ENCODE results near the gene CEP89. TPM values are rescaled to one million over a fixed set of nuclear protein-coding genes. Genes with fewer than 3 reads are reported as not detected.
"Not testable (repeated sequence)": the region's sequence is repeated elsewhere in the genome, so short reads cannot be mapped to it uniquely, and the experiment has no call there.

Gene CEP89
- total and polyA plus RNA-seq, 9 donors = 12.1 to 21.1 (median 18.5) TPM

- WGBS (ENCODE audit: insufficient coverage) = no CpG with 5 or more reads among the region's 5 CpGs
- no peak for DNase-seq
- Histone ChIP-seq H3K27ac (ENCODE audit: low read length) (no peak overlapping the region), H3K36me3 (ENCODE audit: control insufficient read depth, insufficient read depth, low read length) (no peaks in the 10 kb centered on the region), H3K4me3 (ENCODE audit: low read length) (no peak overlapping the region), H3K9me3 (replicated peaks; ENCODE audit: control insufficient read depth, low read depth, low read length) (no peaks in the 10 kb centered on the region), H3K27me3 (ENCODE audit: control insufficient read depth, insufficient read depth, low read length) (no peaks in the 10 kb centered on the region), H3K4me1 (ENCODE audit: control insufficient read depth, insufficient read depth, low read length) (no peaks in the 10 kb centered on the region)
Observed at GRCh38 chr19:32857584-32857983, 114.2 kb downstream of the CEP89 start.

- not testable (repeated sequence) for H3K9me3 ChIP-seq (replicated peaks; ENCODE audit: control insufficient read depth, low read depth, low read length); DNase-seq; H3K4me1 ChIP-seq (ENCODE audit: control insufficient read depth, insufficient read depth, low read length); H3K36me3 ChIP-seq (ENCODE audit: control insufficient read depth, insufficient read depth, low read length); H3K27ac ChIP-seq (ENCODE audit: low read length); H3K4me3 ChIP-seq (ENCODE audit: low read length); H3K27me3 ChIP-seq (ENCODE audit: control insufficient read depth, insufficient read depth, low read length)
- 93% methylated on average over 2 of the region's 7 CpGs for WGBS (ENCODE audit: insufficient coverage)
Observed at GRCh38 chr19:32856818-32857217, 114.9 kb downstream of the CEP89 start.

GRCh38 chr19:32852216-32852615, 119.5 kb downstream of the CEP89 start:
- no CpG with 5 or more reads among the region's 6 CpGs for WGBS (ENCODE audit: insufficient coverage)
- Histone ChIP-seq H3K4me3 (ENCODE audit: low read length) (no peak overlapping the region), H3K27ac (ENCODE audit: low read length) (no peak overlapping the region), H3K4me1 (ENCODE audit: control insufficient read depth, insufficient read depth, low read length) (no peaks in the 10 kb centered on the region), H3K36me3 (ENCODE audit: control insufficient read depth, insufficient read depth, low read length) (no peaks in the 10 kb centered on the region), H3K9me3 (replicated peaks; ENCODE audit: control insufficient read depth, low read depth, low read length) (no peaks in the 10 kb centered on the region), H3K27me3 (ENCODE audit: control insufficient read depth, insufficient read depth, low read length) (no peaks in the 10 kb centered on the region)
- no peak for DNase-seq

- not testable (repeated sequence) for DNase-seq; H3K4me3 ChIP-seq (ENCODE audit: low read length); H3K27me3 ChIP-seq (ENCODE audit: control insufficient read depth, insufficient read depth, low read length); H3K27ac ChIP-seq (ENCODE audit: low read length); H3K4me1 ChIP-seq (ENCODE audit: control insufficient read depth, insufficient read depth, low read length); H3K36me3 ChIP-seq (ENCODE audit: control insufficient read depth, insufficient read depth, low read length); H3K9me3 ChIP-seq (replicated peaks; ENCODE audit: control insufficient read depth, low read depth, low read length)
- WGBS (ENCODE audit: insufficient coverage) = no CpG with 5 or more reads among the region's 2 CpGs
Observed at GRCh38 chr19:32848035-32848434, 123.7 kb downstream of the CEP89 start.

- H3K27me3 ChIP-seq (ENCODE audit: control insufficient read depth, insufficient read depth, low read length) = no peaks in the 10 kb centered on the region
- DNase-seq = no peak
- H3K4me3 ChIP-seq (ENCODE audit: low read length) = no peak overlapping the region
- peaks cover 3% of the 10 kb centered on the region for H3K9me3 ChIP-seq (replicated peaks; ENCODE audit: control insufficient read depth, low read depth, low read length)
- H3K36me3 ChIP-seq (ENCODE audit: control insufficient read depth, insufficient read depth, low read length) = no peaks in the 10 kb centered on the region
- no peak overlapping the region for H3K27ac ChIP-seq (ENCODE audit: low read length)
- no peaks in the 10 kb centered on the region for H3K4me1 ChIP-seq (ENCODE audit: control insufficient read depth, insufficient read depth, low read length)
- 92% methylated on average over 18 of the region's 19 CpGs for WGBS (ENCODE audit: insufficient coverage)
Observed at GRCh38 chr19:32843716-32844245, 128.0 kb downstream of the CEP89 start.

- H3K4me1 ChIP-seq (ENCODE audit: control insufficient read depth, insufficient read depth, low read length) = no peaks in the 10 kb centered on the region
- WGBS (ENCODE audit: insufficient coverage) = 50% methylated on average over 1 of the region's 8 CpGs
Observed at GRCh38 chr19:32842061-32842460, 129.7 kb downstream of the CEP89 start.

GRCh38 chr19:32837531-32837930, 134.2 kb downstream of the CEP89 start:
- Histone ChIP-seq H3K27me3 (ENCODE audit: control insufficient read depth, insufficient read depth, low read length) (no peaks in the 10 kb centered on the region), H3K9me3 (replicated peaks; ENCODE audit: control insufficient read depth, low read depth, low read length) (peaks cover 3% of the 10 kb centered on the region), H3K27ac (ENCODE audit: low read length) (no peak overlapping the region), H3K4me1 (ENCODE audit: control insufficient read depth, insufficient read depth, low read length) (no peaks in the 10 kb centered on the region), H3K4me3 (ENCODE audit: low read length) (no peak overlapping the region), H3K36me3 (ENCODE audit: control insufficient read depth, insufficient read depth, low read length) (no peaks in the 10 kb centered on the region)
- WGBS (ENCODE audit: insufficient coverage) = no CpG with 5 or more reads among the region's 7 CpGs
- DNase-seq = no peak

More at GRCh38 chr19:32842061-32842460, 129.7 kb downstream of the CEP89 start:
- Histone ChIP-seq H3K27me3 (ENCODE audit: control insufficient read depth, insufficient read depth, low read length) (no peaks in the 10 kb centered on the region), H3K27ac (ENCODE audit: low read length) (no peak overlapping the region), H3K4me3 (ENCODE audit: low read length) (no peak overlapping the region), H3K36me3 (ENCODE audit: control insufficient read depth, insufficient read depth, low read length) (no peaks in the 10 kb centered on the region), H3K9me3 (replicated peaks; ENCODE audit: control insufficient read depth, low read depth, low read length) (peaks cover 3% of the 10 kb centered on the region)
- no peak for DNase-seq

GRCh38 chr19:32833388-32833787, 138.4 kb downstream of the CEP89 start:
- not testable (repeated sequence) for H3K4me1 ChIP-seq (ENCODE audit: control insufficient read depth, insufficient read depth, low read length); H3K36me3 ChIP-seq (ENCODE audit: control insufficient read depth, insufficient read depth, low read length); H3K9me3 ChIP-seq (replicated peaks; ENCODE audit: control insufficient read depth, low read depth, low read length); H3K27ac ChIP-seq (ENCODE audit: low read length); DNase-seq; H3K27me3 ChIP-seq (ENCODE audit: control insufficient read depth, insufficient read depth, low read length); H3K4me3 ChIP-seq (ENCODE audit: low read length)
- 80% methylated on average over 2 of the region's 7 CpGs for WGBS (ENCODE audit: insufficient coverage)

- H3K4me3 ChIP-seq (ENCODE audit: low read length); H3K4me1 ChIP-seq (ENCODE audit: control insufficient read depth, insufficient read depth, low read length); H3K27ac ChIP-seq (ENCODE audit: low read length); DNase-seq; H3K36me3 ChIP-seq (ENCODE audit: control insufficient read depth, insufficient read depth, low read length); H3K27me3 ChIP-seq (ENCODE audit: control insufficient read depth, insufficient read depth, low read length); H3K9me3 ChIP-seq (replicated peaks; ENCODE audit: control insufficient read depth, low read depth, low read length): not testable (repeated sequence)
- 83% methylated on average over 5 of the region's 7 CpGs for WGBS (ENCODE audit: insufficient coverage)
Observed at GRCh38 chr19:32832825-32833224, 138.9 kb downstream of the CEP89 start.

GRCh38 chr19:32832094-32832493, 139.7 kb downstream of the CEP89 start:
- H3K27ac ChIP-seq (ENCODE audit: low read length); H3K4me3 ChIP-seq (ENCODE audit: low read length); H3K9me3 ChIP-seq (replicated peaks; ENCODE audit: control insufficient read depth, low read depth, low read length); DNase-seq; H3K4me1 ChIP-seq (ENCODE audit: control insufficient read depth, insufficient read depth, low read length); H3K36me3 ChIP-seq (ENCODE audit: control insufficient read depth, insufficient read depth, low read length); H3K27me3 ChIP-seq (ENCODE audit: control insufficient read depth, insufficient read depth, low read length): not testable (repeated sequence)
- WGBS (ENCODE audit: insufficient coverage) = 90% methylated on average over 5 of the region's 12 CpGs

GRCh38 chr19:32831611-32832010, 140.1 kb downstream of the CEP89 start:
- Histone ChIP-seq H3K27ac (ENCODE audit: low read length) (no peak overlapping the region), H3K4me1 (ENCODE audit: control insufficient read depth, insufficient read depth, low read length) (no peaks in the 10 kb centered on the region), H3K4me3 (ENCODE audit: low read length) (no peak overlapping the region), H3K36me3 (ENCODE audit: control insufficient read depth, insufficient read depth, low read length) (no peaks in the 10 kb centered on the region), H3K9me3 (replicated peaks; ENCODE audit: control insufficient read depth, low read depth, low read length) (no peaks in the 10 kb centered on the region), H3K27me3 (ENCODE audit: control insufficient read depth, insufficient read depth, low read length) (no peaks in the 10 kb centered on the region)
- no peak for DNase-seq
- 93% methylated on average over 4 of the region's 5 CpGs for WGBS (ENCODE audit: insufficient coverage)

Data from muscle of leg (tissue), 11 donors.